ENCODE measurements around the gene NMNAT3.

- TF ChIP-seq CTCF (IDR thresholded peaks at IDR 0.05): no peak
- TF ChIP-seq POLR2A (IDR thresholded peaks at IDR 0.05): no peak
Observed at GRCh38 chr3:139657936-139658335, 19.8 kb downstream of the NMNAT3 start.
